Chondrocyte (in vitro differentiated cells): Measurements from ENCODE around the gene KL. TPM values are rescaled to one million over a fixed set of nuclear protein-coding genes. Genes with fewer than 3 reads are reported as not detected.

Source experiments
- DNase-seq: peaks from one replicate; pipeline ENCODE4 v3.0.0; 2021; ENCODE audit warnings: mixed read lengths, low spot score
- H3K27ac Mint-ChIP-seq: one replicate; pipeline ENCODE4 v1.8.0; 2021; ENCODE audit warnings: mild to moderate bottlenecking, moderate library complexity, mixed read lengths; ENCODE audit not compliant: unreplicated experiment
- H3K27me3 Mint-ChIP-seq: 2 replicates; pipeline ENCODE4 v1.8.0; 2021; ENCODE audit warnings: low read depth, mixed read lengths
- H3K36me3 Mint-ChIP-seq: 2 replicates; pipeline ENCODE4 v1.8.0; 2021; ENCODE audit warnings: low read depth, mixed read lengths
- H3K4me1 Mint-ChIP-seq: 2 replicates; pipeline ENCODE4 v1.8.0; 2021; ENCODE audit warnings: low read depth, mild to moderate bottlenecking, mixed read lengths
- H3K4me3 Mint-ChIP-seq: one replicate; pipeline ENCODE4 v1.8.0; 2021; ENCODE audit warnings: mild to moderate bottlenecking, moderate library complexity, mixed read lengths; ENCODE audit not compliant: unreplicated experiment
- H3K9me3 Mint-ChIP-seq: 2 replicates; pipeline ENCODE4 v1.8.0; 2021; ENCODE audit warnings: low read depth, mixed read lengths
- CTCF ChIP-seq: fragments of 200-600 bp; sonication (generic); IDR thresholded peaks from 2 replicates; pipeline ENCODE4 v1.5.0; 2021; ENCODE audit warnings: antibody characterized with exemption, mild to moderate bottlenecking, moderate library complexity
- total RNA-seq: library from RNA; stranded (reverse); gene quantifications from 3 replicates; pipeline ENCODE4 v1.2.1, GENCODE V29; 2021

The KL gene
- total RNA-seq, 1 donor from 2014 or later, result 0.05 TPM

- no peak overlapping the region for H3K4me3 Mint-ChIP-seq
- H3K27ac Mint-ChIP-seq, result no peak overlapping the region
- no peaks in the 10 kb centered on the region for H3K9me3 Mint-ChIP-seq
- no peaks in the 10 kb centered on the region for H3K36me3 Mint-ChIP-seq
- no peak for TF ChIP-seq CTCF
- DNase-seq, result no peak
- H3K27me3 Mint-ChIP-seq, result no peaks in the 10 kb centered on the region
- peaks cover 8% of the 10 kb centered on the region for H3K4me1 Mint-ChIP-seq
Measured at GRCh38 chr13:32984857-32985626, 31.2 kb upstream of the KL start.

GRCh38 chr13:32986552-32986951 lies 29.7 kb upstream of the KL start:
- Mint-ChIP-seq H3K27ac (no peak overlapping the region), H3K36me3 (no peaks in the 10 kb centered on the region), H3K9me3 (no peaks in the 10 kb centered on the region), H3K4me3 (no peak overlapping the region), H3K4me1 (peaks cover 9% of the 10 kb centered on the region), H3K27me3 (no peaks in the 10 kb centered on the region)
- no peak for TF ChIP-seq CTCF
- DNase-seq, result no peak

- no peak for TF ChIP-seq CTCF
- no peak overlapping the region for H3K4me3 Mint-ChIP-seq
- DNase-seq, result no peak
- no peak overlapping the region for H3K27ac Mint-ChIP-seq
- peaks cover 9% of the 10 kb centered on the region for H3K4me1 Mint-ChIP-seq
- H3K36me3 Mint-ChIP-seq, result no peaks in the 10 kb centered on the region
- H3K27me3 Mint-ChIP-seq, result no peaks in the 10 kb centered on the region
- H3K9me3 Mint-ChIP-seq, result no peaks in the 10 kb centered on the region
Measured at GRCh38 chr13:32987462-32987861, 28.8 kb upstream of the KL start.

- Mint-ChIP-seq H3K9me3 (no peaks in the 10 kb centered on the region), H3K27me3 (no peaks in the 10 kb centered on the region), H3K4me1 (peaks cover 9% of the 10 kb centered on the region), H3K27ac (no peak overlapping the region), H3K4me3 (no peak overlapping the region), H3K36me3 (no peaks in the 10 kb centered on the region)
- TF ChIP-seq CTCF, result no peak
- DNase-seq, result no peak
Measured at GRCh38 chr13:32988608-32989289, 27.5 kb upstream of the KL start.

- Mint-ChIP-seq H3K4me1 (peaks cover 9% of the 10 kb centered on the region), H3K9me3 (no peaks in the 10 kb centered on the region), H3K36me3 (no peaks in the 10 kb centered on the region), H3K27ac (no peak overlapping the region), H3K27me3 (no peaks in the 10 kb centered on the region), H3K4me3 (no peak overlapping the region)
- no peak for TF ChIP-seq CTCF
- DNase-seq, result no peak
Measured at GRCh38 chr13:32989290-32989667, 26.9 kb upstream of the KL start.
